HG02763 (cell line): ENCODE data around the gene NRCAM.

ENCODE experiments used
- ATAC-seq: cut with Tn5 transposase; IDR thresholded peaks from one replicate; pipeline ENCODE4 v1.9.1; 2021; ENCODE audit warnings: mild to moderate bottlenecking, moderate library complexity; ENCODE audit not compliant: unreplicated experiment

The NRCAM gene

DNA sequence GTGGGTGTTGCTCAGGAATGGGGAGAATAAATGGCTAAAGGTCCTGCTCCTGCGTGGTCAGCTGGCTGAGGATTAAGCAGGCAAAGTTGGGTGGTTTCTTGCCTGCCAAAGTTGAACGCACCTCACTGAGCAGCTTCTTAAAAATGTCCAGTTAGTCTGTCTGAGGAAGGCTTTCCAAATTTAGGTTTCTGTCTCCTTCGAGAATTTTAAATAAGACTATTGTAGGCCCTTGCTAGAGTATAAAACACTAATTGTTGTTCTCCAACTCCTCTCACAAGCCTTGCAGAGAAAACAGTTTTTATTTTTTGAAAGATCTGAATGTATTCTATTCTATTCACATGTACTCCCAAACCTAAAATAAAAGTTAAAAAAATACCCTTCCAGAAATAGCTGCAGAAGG lies 204.1 kb downstream of the NRCAM start:
- ATAC-seq, result no peak

DNA sequence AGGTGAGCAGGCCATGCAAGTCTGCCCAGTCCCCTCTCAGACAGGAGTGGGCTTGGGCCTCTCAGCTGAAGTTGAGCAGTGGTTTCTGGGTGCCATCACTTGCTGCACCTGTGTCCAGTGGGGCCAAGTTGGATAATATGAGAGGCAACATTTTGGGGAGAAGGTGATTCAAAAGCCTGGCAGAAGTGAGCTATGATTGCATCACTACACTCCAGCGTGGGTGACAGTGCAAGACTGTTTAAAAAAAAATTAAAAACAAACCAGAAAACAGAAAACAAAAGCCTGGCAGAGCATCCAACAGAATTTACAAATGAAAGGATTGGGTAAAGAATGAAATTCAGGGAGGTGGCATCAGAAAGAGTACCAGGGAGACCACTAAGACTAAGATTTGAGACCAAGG lies 204.5 kb downstream of the NRCAM start:
- no peak for ATAC-seq

DNA sequence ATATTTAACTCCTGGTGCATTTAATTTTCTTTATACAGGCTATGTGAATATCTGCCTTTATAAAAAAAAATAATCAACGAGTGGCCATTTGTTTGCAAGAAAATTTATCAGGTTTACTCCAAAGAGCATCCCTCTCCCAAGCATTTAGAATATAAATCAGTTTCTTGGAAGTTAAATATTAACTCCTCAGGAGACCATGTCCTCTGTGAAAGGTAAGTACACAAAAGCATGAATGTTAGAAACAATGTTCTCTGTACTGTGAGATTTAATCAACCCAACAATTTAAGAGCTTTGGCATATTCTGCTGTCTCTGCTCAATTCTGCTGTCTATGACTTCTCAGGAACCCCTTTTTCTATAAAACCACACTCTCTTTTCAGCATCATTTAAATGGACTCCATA lies 206.8 kb downstream of the NRCAM start:
- no peak for ATAC-seq

DNA sequence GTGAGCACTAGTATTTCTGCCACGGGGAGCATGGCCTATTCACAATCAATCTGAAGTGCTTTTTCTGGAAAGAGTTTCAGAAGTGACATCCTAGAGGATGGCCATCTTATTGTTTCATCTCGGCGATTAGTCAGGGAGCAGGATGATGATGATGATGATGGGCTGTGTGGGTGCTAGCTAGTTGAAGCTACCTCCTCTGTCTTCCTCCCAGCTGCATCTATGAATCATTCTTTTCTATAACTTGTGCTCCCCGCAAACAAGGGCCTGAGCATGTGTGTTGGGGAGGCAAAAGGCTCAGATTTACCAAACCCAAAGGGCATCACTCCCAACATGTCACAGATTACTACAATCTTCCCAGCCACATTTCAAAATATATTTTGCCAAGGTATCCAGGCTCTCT lies 207.4 kb downstream of the NRCAM start:
- ATAC-seq, result no peak

DNA sequence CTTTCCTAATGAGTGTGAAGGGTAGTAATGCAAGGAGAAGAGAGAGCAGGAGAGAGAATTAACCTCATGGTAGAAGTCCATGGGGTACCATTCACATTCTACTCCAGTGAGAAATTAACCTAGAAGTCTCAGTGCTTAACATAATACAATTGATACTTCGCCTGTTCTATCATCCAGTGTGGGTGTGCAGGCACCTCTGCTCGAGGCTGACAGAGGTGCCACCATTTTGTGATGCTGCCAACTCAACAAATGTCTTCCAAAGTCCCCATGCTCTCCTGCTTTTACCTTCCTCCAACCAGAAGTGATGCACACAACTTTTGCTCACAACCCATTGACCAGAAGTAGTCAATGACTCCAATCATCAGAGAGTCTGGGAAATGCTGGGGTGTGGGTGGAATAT lies 207.8 kb downstream of the NRCAM start:
- no peak for ATAC-seq

DNA sequence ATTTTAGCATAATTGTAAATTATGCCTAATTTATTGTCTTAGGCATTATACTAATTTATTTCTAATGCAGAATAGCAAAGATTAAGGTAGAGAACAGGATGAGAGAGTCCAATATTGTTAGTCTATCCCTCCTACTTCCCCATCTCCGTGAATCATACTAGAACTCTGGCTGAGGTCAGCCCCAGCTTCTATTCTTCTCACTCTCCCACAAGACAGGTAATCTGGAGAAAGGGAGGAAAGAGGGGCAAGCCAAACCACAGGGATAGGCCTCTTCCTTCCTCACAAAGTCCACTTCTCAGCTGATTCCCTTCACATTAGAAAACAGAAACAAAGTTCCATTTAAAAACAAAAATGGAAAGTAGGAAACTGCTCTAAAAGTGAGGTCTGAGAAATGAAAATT lies 208.6 kb downstream of the NRCAM start:
- no peak for ATAC-seq

DNA sequence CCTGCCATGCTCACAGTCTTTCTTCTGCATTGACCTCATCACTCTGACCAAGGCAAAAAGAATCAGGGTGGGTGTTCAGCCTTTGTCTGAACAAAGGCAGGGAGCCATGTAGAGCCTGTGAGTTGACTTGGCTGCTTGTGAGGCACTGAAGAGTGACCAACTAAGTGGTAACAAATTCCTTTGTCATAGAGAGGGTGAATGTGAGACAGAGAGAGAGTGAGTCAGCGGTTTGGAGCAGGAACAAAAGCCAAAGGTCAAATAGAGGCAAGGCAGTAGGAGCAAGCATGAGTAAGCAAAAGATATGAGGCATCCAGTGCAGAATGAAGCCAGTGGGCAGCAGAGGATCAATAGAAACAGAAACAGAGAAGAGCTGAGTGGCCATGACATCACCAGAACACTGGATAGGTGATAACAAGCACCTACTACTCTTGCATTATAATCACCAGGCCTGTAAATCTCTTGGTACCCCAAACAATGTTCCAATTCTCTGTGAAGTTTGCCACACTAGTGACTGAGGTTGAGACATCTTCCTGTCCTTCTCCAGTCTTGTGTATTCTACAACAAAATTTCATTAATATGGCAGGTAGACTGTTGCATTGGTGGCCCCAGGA lies 209.9 kb downstream of the NRCAM start:
- no peak for ATAC-seq

DNA sequence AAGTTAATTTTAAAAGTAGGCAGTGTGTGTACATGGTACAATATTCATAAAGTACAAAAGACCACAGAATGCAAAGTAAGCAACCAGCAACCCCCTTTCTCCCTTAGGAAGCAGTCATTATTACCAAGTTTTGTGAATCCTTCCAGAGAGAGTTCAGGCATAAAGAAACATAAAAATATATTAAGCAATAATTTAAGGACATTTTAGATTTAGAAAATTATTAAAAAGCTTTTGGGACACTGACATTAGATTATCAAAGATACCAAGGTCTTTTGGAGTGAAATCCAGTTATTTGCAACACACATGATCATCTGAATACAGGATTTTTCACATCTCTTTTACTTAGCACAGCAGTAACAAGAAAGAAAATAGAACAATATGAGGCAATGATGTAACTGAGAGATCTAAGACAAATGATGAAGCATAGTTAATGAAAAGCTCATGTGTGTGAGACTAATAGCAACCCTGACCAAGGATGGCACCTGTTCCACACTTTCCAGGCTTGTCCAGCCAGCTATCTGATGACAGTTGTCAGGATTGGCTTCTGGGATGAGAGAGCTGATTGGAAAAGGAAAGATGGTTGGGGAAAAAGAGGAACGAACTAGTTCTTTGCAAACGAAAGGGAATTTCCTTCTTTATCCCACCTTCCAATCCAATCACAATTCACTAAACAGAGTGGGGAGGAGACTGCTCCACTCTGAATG lies 210.6 kb downstream of the NRCAM start:
- no peak for ATAC-seq

DNA sequence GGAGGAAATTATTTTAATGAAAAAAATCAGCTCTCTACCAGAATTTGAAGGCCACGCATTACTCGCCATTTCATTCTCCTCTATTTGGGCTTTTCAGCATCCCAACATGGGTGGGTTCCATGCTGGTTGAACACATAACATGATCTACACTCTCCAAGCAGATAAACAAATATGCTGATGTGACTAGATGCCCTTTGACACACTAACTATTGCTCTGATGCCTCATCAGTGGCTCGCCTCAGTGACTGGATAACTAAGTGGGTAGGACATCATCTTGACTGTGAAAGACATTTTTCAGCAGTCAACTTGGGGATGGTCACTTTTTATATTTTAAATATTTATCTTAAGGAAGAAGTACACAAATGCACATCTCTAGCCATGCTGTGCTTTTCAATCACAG lies 212.1 kb downstream of the NRCAM start:
- no peak for ATAC-seq

DNA sequence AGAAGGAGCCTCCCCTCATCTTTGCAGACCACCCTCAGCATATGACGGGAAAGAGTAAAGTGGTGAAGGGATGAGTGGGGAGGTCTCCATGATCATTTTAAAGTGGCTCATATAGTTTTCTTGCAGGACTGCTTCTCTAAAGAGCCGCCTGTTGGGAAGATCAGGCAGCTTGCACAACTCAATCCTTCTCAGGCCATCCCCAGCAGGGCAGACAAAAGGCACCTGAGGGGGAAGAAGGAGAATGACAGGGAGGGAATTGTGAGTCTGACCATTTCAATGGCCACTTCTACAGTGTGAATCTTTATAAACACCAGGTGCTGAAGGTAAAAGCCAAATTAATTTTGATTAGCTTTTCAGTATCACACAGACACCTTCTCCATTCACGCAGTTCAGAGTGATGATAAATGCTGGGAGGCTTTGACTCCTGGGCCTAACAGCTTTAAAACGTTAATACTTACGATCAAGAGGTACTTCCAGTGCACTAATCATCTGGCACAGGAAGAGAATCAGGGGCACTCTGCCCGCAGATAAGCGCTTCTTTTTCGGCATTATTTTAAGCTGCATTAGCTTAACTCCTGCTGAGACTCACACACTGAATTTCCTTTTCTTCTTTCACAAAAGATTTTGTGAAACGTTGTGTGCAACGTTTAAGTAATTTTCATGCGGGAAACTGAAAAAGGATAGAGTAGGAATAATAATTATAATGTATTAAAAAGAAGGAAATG lies 216.6 kb downstream of the NRCAM start:
- no peak for ATAC-seq

DNA sequence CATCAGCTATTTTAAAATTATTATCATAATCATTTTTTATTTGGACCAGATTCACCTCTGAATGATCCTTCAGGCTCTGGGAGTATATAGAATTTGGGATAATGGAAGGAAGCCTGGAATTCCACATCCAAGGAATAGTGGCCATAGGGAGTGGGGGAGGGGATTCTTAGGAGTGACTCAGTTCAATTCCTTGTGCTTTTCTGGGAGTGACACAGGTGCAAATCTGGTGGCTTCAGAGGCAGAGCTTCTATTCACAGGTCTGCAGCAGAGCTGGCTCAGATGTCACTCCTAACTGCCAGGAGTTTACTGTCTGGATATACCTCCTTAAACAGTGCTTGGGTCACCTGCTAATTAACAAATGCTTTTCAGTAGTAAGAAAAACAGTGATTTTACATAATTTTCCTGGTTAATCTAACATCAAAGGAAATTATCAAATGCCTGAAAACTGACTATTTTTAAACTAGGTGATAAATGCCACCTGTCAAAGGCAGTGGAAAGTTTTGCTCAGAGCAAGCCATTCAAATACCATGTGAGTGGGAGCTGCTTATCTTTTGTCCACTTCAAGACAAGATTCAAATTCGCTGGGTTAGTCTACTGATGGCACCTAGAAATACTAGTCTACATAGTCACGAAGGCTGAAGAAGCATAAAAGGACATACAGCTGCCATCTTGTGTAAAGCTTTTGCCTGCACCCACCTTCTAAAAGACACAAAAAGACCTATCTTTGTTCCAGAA lies 219.4 kb downstream of the NRCAM start:
- no peak for ATAC-seq

DNA sequence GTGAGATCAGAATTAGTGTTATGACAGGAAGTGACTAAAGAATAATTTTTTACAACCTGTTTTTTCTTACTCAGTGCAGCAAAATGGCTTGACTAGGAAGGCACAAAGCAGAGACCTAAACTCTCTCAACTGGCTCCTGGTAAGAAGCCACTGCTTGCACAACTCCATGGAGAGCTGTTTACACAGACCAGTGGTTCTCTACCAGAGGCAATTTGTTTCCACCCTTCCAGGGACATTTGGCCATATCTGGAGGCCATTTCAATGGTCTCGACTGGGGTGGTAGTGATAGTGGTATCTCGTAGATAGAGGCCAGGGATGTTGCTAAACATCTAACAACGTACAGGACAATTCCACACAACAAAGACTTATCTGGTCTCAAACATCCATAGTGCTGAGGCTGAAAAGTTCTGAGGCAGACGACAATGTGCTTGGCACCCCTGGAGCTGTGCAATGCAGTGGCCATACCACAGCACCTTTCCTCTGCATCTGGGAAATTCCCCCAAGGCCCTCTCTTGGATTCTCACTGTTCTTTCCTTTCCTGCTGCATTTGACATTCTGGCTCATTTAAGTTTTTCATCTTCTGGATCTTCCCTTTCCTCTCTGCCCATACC lies 220.7 kb downstream of the NRCAM start:
- ATAC-seq, result no peak

DNA sequence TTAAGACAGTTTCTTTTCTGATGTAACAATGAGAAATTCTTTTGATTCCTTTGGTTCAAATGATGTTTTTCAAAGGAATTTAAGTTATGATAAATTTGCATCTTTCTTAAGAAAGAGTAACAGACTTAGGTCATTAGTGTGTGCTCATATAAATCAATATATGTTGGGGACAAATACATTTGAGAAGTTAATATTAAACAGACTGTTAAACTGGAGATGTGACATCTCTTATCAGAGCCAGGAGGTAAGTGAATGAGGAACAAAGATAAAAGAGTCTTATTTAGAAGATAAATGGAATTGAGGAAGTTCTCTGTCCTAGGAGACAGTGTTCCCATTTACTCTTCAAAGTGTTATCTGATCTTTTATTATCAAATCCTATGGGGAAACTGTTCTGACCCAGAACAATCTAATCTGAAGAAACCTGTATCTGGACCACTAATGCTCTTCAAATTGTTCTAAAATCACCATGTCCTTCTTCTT lies 221.2 kb downstream of the NRCAM start:
- no peak for ATAC-seq

DNA sequence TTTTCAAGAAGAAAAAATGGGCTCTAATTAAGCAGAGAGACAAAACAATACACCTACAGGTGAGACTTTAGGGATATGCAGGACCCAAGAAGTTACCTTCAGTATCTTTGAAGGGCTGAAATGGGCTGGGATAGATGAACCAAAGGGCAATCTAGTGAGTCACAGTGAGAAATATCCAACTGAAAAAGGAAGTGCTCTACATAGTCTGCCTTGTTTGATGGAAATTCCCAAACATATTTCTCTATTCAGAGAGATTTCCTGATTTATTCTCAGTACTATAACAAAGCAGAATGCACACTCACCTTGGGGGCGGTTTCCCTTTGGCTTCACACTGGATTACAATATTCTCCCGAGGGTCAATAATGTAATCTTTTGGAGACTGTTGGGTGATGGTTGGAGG lies 222.0 kb downstream of the NRCAM start:
- no peak for ATAC-seq

DNA sequence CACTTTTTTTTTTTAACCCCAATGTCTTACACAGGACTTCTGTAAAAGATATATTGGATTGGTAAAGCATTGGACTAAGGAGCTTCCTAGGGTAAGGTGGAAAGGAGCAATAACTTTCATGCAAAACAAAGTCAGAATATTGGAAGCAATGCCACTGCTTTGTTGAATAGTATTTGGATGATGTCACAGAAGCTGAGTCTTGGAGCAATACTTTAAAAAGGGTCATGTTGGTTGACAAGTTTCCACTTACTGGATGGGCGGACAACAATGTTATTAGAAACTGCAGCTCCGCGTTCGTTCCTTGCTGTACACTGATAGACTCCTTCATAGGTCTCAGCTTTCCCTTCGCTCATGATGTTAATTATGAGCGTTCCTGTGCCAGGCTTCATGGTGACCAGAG lies 224.2 kb downstream of the NRCAM start:
- ATAC-seq, result no peak

DNA sequence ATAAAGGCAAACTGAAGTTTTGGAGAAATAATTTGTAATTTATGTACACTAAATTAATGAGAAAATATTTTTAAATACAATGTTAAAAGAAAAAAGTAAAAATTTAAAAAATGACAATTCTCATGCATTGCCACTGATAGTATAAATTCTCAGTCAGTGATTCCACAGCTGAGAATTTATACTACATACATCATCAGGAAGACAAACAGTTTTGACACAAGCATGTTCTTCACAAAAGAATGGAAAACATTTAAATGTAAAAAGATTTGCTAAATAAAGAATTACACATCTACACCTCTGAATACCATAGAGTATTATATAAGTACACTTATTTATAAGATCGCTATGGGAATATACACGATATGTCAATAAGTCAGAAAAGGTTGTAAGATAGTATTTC lies 225.0 kb downstream of the NRCAM start:
- ATAC-seq, result no peak

DNA sequence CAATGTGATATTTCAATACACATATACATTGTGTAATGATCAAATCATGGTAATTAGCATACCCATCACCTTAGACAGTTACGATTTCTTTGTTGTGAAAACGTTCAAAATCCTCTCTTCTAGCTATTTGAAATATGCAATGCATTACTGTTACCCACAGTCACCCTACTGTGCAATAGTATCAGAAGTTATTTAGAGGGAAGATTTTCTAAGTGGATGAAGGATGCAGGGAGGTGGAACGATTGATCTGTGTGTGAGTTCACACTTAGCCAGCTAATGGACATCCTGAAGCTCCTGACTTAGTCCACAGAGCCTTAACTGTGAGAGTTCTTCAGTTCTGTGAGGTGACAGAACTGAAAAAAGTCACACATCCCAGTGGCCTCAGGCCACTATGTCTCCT lies 228.9 kb downstream of the NRCAM start:
- ATAC-seq, result no peak

DNA sequence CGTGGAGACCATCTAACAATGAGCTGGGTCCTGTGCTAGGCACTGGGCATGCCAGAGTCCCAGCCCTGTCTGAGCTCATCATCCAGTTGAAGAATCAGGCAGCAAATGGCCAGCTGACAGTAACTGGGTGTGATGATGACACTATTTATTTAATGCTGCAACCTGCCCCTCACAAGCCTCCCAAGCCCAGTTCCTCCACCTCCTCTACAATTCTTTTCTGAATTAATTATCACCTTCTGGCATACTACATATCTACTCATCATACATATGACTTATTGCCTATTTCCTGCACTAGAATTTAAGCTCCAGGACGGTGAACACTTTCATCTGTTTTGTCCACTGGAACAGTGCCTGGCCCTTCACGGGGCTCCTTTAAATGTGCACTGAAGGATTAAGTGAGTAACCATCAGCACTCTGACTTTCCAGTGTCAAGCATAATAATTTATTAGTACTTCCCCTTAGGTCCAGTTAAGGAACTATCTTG lies 229.4 kb downstream of the NRCAM start:
- no peak for ATAC-seq

DNA sequence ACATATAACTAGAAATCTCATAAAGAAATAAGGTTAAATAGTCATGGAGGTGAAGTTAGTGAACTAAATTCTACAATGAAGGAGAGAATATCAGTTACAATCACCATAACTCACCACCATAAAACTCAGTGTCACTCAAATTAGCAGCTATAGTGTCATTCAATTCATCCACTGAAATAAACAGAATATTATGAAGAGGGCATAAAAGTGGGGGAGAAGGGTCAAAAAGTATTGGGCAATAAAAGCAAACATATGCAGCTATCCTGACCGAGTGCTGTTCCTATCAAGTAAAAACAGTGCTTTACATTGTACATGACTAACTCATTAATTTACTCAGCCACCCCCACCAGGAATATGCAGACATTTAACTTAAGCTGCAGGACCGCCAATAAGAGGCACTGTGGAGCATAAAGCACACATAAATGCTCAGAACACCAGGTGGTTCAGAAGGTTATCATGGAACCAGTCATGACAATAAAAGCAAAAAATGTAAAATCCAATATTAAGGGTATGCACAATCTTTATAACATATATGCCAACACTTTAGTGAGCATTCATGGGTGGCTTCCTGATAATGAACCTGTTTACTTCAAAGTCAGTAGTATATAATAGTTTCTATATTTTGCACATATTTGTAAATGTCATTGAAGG lies 230.6 kb downstream of the NRCAM start:
- ATAC-seq, result no peak

DNA sequence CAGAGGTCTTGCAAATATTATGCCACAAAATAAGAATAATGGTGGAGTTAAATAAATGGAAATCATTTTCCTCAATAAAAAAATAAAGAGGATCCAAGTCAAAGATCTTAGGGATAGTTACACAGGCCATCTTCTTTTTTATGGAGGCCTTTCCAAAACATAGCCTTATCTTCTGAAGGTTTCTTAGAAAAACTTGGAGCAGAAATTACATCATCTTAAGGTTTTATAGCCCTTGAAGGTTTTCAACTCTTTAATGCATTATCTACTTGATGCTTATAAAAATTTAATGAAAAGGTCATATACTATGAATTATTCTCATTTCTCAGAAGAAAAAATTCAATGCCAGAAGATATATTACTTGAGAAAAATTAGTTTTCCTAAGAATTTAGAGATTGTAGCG lies 231.8 kb downstream of the NRCAM start:
- ATAC-seq, result no peak
